GM12878 (cell line): ENCODE measurements around the gene SH2D6. TPM values are rescaled to one million over a fixed set of nuclear protein-coding genes. Genes with fewer than 3 reads are reported as not detected.
A peak's percentile ranks its signal among the peaks of the same experiment; 100 is the strongest.

Source experiments
- ATAC-seq: fragments of 200-7000 bp; cut with Tn5 transposase; 3 replicates; pipeline ENCODE4 v1.9.1; 2020; ENCODE audit warnings: mild to moderate bottlenecking, moderate library complexity
- BruUV-seq: library from RNA; stranded (reverse); fragments of 400-500 nt; replicated peaks from 2 replicates; lab custom pipeline; 2021; lab: Mats Ljungman, UMichigan
- CTCF ChIA-PET: fragments of 300-600 bp; sonication (Branson Sonifier 250); formaldehyde crosslinking; extraction: SDS; loops from one replicate; lab custom pipeline; 2021; ENCODE audit warnings: inconsistent platforms; lab: Yijun Ruan, JAX
- POLR2A ChIA-PET: fragments of 350-600 bp; formaldehyde crosslinking; extraction: SDS; loops from one replicate; lab custom pipeline; 2021; ENCODE audit warnings: inconsistent platforms; lab: Charles Lee
- RAD21 ChIA-PET: fragments of 300-600 bp; sonication (Branson Sonifier 250); formaldehyde crosslinking; loops from one replicate; lab custom pipeline; 2023; ENCODE audit warnings: antibody characterized with exemption; ENCODE audit not compliant: unreplicated experiment; lab: Charles Lee
- SMC1A ChIA-PET: fragments of 300-600 bp; sonication (Branson Sonifier 250); formaldehyde crosslinking; loops from one replicate; lab custom pipeline; 2023; ENCODE audit not compliant: unreplicated experiment, uncharacterized antibody; lab: Charles Lee
- DNase-seq: peaks from one replicate; pipeline ENCODE4 v3.0.0-alpha.2; 2011; ENCODE audit warnings: low read depth, low spot score
- FAIRE-seq: peaks from 3 replicates; lab custom pipeline; 2011; peaks lifted over from hg19 to GRCh38; lab: Jason Lieb, UNC
- H2AFZ ChIP-seq: 2 replicates; pipeline ENCODE4 v1.6.0; 2011; ENCODE audit warnings: low read depth, low read length, control low read depth; ENCODE audit not compliant: control insufficient read depth
- H3K27ac ChIP-seq: 2 replicates; pipeline ENCODE4 v1.5.1; 2011; ENCODE audit warnings: control low read depth; ENCODE audit not compliant: control insufficient read depth, insufficient read depth
- H3K27me3 ChIP-seq, 2 experiments: replicated peaks in 1 of 2; 2 replicates each; pipeline versions ENCODE4 v1.6.0 to v1.6.1; 2011; ENCODE audit warnings: low read length in 1 of 2; ENCODE audit not compliant: control insufficient read depth in 2 of 2, insufficient read depth in 2 of 2
- H3K36me3 ChIP-seq, 2 experiments: 2 replicates each; pipeline ENCODE4 v1.5.1; 2011; ENCODE audit warnings: low read length in 1 of 2; ENCODE audit not compliant: control insufficient read depth in 2 of 2, insufficient read depth in 2 of 2
- H3K4me1 ChIP-seq: 2 replicates; pipeline ENCODE4 v1.6.1; 2011; ENCODE audit warnings: mild to moderate bottlenecking, low read length, moderate library complexity, mixed read lengths; ENCODE audit not compliant: control insufficient read depth, insufficient read depth
- H3K4me2 ChIP-seq: 2 replicates; pipeline ENCODE4 v1.6.0; 2011; ENCODE audit warnings: control low read depth; ENCODE audit not compliant: control insufficient read depth, insufficient read depth
- H3K4me3 ChIP-seq: fragments of 200-600 bp; sonication (generic); 2 replicates; pipeline ENCODE4 v1.5.1; 2016
- H3K79me2 ChIP-seq: 2 replicates; pipeline ENCODE4 v1.6.0; 2011; ENCODE audit warnings: low read length; ENCODE audit not compliant: control insufficient read depth, insufficient read depth
- H3K9ac ChIP-seq: 2 replicates; pipeline ENCODE4 v1.8.0; 2011; ENCODE audit warnings: low read length, control low read depth, mixed read lengths; ENCODE audit not compliant: control insufficient read depth, insufficient read depth
- H3K9me3 ChIP-seq: replicated peaks from 3 replicates; pipeline ENCODE4 v1.5.1; 2011; ENCODE audit warnings: mild to moderate bottlenecking, low read length; ENCODE audit not compliant: control insufficient read depth, insufficient read depth
- H4K20me1 ChIP-seq: 2 replicates; pipeline ENCODE4 v1.6.0; 2011; ENCODE audit not compliant: control insufficient read depth, insufficient read depth
- BHLHE40 ChIP-seq, 2 experiments: fragments of 450-650 bp in 1 of 2; IDR thresholded peaks; 2 replicates each; pipeline ENCODE4 v1.6.1; 2011 to 2017; ENCODE audit warnings: low read depth in 2 of 2, borderline replicate concordance in 1 of 2, improper control_type of control experiment in 1 of 2, low read length in 1 of 2, mild to moderate bottlenecking in 1 of 2
- FOXK2 ChIP-seq: fragments of 450-650 bp; IDR thresholded peaks from 2 replicates; pipeline ENCODE4 v1.6.1; 2017; ENCODE audit warnings: mild to moderate bottlenecking, moderate library complexity
- HDAC2 ChIP-seq: fragments of 200-600 bp; sonication (generic); IDR thresholded peaks from 2 replicates; pipeline ENCODE4 v1.6.1; 2017
- PML ChIP-seq: IDR thresholded peaks from 2 replicates; pipeline ENCODE4 v1.6.1; 2012; ENCODE audit warnings: low read length, inconsistent platforms
- POLR2AphosphoS2 ChIP-seq: IDR thresholded peaks from 2 replicates; pipeline ENCODE4 v1.6.1; 2011; ENCODE audit warnings: low read depth, mild to moderate bottlenecking, low read length, improper control_type of control experiment, moderate library complexity
- SMARCA5 ChIP-seq: fragments of 450-650 bp; IDR thresholded peaks from 2 replicates; pipeline ENCODE4 v1.6.1; 2017; ENCODE audit warnings: mild to moderate bottlenecking
- TBL1XR1 ChIP-seq: IDR thresholded peaks from 2 replicates; pipeline ENCODE4 v1.6.1; 2012; ENCODE audit warnings: low read depth, low read length, improper control_type of control experiment
- YY1 ChIP-seq: IDR thresholded peaks from 2 replicates; pipeline ENCODE4 v1.6.1; 2011; ENCODE audit warnings: low read depth, mild to moderate bottlenecking, low read length
- WGBS: methylation state at CpG from one replicate; pipeline ENCODE4 v1.1.6; 2016; ENCODE audit warnings: low lambda C conversion rate; ENCODE audit not compliant: insufficient replicate concordance, insufficient coverage; ENCODE audit errors: missing lambda C conversion rate; 5-methylcytosine and 5-hydroxymethylcytosine counted together
- in situ Hi-C: fragments of 300-500 bp; cut with MboI; formaldehyde crosslinking; loops from 9 replicates; pipeline ENCODE4 v1.14.3; 2018; ENCODE audit warnings: mixed read lengths
- intact Hi-C: fragments of 100-400 bp; cut with micrococcal nuclease; formaldehyde crosslinking; loops from one replicate; pipeline ENCODE4 v1.14.2; 2022; ENCODE audit not compliant: unreplicated experiment
- polyA plus RNA-seq, 11 experiments: library from polyadenylated mRNA; depleted of rRNA in 4 of 11; unstranded in 6 of 11; stranded (reverse) in 5 of 11; fragments of >200 nt; fragmentation: Nextera tagmentation in 4 of 11; fragmentation: Illumina TruSeq in 1 of 11; extraction: Ambion mirVana in 4 of 11; extraction: Trizol in 1 of 11; gene quantifications; 1 replicate in 1 of 11; 2 replicates in 10 of 11; pipeline versions ENCODE4 v1.2.1 to v1.2.3, GENCODE V29; 2011 to 2016; ENCODE audit warnings: inconsistent platforms in 2 of 11, missing spikeins in 2 of 11, low read depth in 1 of 11
- total RNA-seq, 4 experiments: library from RNA; depleted of rRNA in 3 of 4; stranded (reverse); fragments of >200 nt in 3 of 4; fragmentation: Illumina TruSeq in 1 of 4; extraction: Trizol in 1 of 4; gene quantifications; 2 replicates each; pipeline versions ENCODE4 v1.2.1 to v1.2.3, GENCODE V29; 2013 to 2021
- TF ChIP-seq, protein P1 (sequence below): fragments of 450-650 bp; IDR thresholded peaks from 2 replicates; pipeline ENCODE4 v1.6.1; 2016; ENCODE audit warnings: mild to moderate bottlenecking
- TF ChIP-seq, protein P2 (sequence below): fragments of 450-650 bp; IDR thresholded peaks from 2 replicates; pipeline ENCODE4 v1.6.1; 2017; ENCODE audit warnings: mild to moderate bottlenecking, moderate library complexity
- TF ChIP-seq, protein P3 (sequence below): IDR thresholded peaks from 2 replicates; pipeline ENCODE4 v1.6.1; 2011; ENCODE audit warnings: borderline replicate concordance, low read depth, mild to moderate bottlenecking, moderate library complexity, mixed read lengths, low read length; ENCODE audit not compliant: insufficient read depth; ENCODE audit errors: extremely low read length
- TF ChIP-seq, protein P4 (sequence below): fragments of 150-350 bp; IDR thresholded peaks from 2 replicates; pipeline ENCODE4 v1.6.1; 2014; ENCODE audit warnings: mild to moderate bottlenecking, low read depth, low read length

The SH2D6 gene
- total and polyA plus RNA-seq, 10 of the 15 experiments (the other 5 are each of a cell fraction or from before 2014, with no cell fraction given), result 0.23 to 0.59 (median 0.34) TPM; not detected in 6

DNA sequence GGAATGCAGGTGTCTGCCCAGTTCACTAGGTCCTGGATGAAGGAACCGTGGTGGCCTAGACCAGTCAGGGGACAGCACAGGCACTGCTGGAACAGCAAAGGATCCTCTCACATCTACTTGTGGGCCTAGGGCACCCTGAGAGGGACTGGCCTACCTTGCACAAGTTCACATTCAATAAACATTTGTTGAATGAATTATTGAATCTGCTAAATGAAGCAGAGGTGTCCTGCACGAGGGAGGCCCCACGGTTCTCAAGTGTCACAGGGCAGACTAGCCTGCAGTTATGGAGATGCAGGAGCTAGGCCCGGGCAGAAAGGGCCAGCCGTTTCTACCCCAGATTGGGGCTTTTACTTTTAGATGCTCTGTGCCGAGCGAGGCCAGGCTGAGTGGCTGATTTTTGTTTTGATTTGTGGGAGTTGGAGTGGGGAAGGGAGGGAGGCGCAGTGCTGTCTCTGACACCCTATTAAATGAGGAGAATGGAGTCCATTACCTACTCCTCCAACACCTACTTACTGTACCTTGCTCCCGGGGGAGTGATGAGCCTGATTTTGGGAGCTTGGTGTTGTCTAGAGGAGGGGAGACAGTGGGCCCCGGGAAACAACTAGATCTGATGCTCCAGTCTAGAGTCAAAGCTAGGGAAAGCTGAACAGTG lies 18.4 kb downstream of the SH2D6 start (continued):
- TF ChIP-seq, protein P1, sequence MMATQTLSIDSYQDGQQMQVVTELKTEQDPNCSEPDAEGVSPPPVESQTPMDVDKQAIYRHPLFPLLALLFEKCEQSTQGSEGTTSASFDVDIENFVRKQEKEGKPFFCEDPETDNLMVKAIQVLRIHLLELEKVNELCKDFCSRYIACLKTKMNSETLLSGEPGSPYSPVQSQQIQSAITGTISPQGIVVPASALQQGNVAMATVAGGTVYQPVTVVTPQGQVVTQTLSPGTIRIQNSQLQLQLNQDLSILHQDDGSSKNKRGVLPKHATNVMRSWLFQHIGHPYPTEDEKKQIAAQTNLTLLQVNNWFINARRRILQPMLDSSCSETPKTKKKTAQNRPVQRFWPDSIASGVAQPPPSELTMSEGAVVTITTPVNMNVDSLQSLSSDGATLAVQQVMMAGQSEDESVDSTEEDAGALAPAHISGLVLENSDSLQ, result no peak
- no peak for TF ChIP-seq POLR2AphosphoS2

DNA sequence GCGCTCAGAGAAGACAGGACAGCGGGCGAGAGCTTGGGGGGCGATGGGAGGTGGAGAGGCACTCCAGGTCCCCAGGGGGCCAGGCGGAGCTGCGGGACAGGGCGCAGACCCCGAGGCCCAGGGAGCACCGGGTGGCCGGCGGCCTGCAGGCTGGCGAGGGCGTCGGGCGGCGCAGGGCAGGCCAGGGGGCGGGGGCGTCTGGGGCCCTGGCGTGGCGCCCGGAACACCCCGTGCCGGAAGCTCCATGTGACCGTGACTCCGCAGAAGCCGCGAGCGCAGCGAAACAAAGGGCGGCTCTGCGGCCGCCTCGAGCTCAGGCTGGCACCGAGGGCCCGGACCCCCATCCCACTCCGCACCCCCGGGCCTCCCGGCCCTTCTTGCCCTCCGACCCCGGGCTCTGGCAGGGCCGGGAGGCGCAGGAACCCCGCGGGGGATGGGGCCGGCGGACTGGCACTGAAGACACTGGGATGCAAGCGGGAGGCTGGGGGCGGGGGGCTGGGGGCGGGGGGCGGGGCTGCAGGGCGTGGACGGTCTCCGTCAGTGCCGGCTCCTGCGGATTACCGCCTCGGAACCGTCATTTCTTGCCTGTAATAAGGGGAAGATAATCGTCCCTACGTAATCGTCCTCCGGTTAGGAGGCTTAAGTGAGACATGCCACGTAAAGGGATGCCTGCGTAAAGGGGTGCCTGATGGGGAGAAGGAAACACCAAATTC lies 19.1 kb downstream of the SH2D6 start:
- Histone ChIP-seq H3K27me3 (no peaks in the 10 kb centered on the region), H2AFZ (peak overlapping the region; percentile 87), H3K9ac (peak overlapping the region; percentile 7; the same call in 1 of the 2 replicates), H3K4me3 (peak overlapping the region; percentile 57; the same call in 1 of the 2 replicates), H3K27ac (no peak overlapping the region), H3K4me2 (peak overlapping the region; percentile 70), H4K20me1 (no peaks in the 10 kb centered on the region), H3K36me3 (no peaks in the 10 kb centered on the region), H3K4me1 (peaks cover 8% of the 10 kb centered on the region; the same call in 1 of the 2 replicates), H3K79me2 (no peaks in the 10 kb centered on the region), H3K9me3 (no peaks in the 10 kb centered on the region)
- ChIA-PET RAD21 (interaction anchor here (0.6 to 2.2 kb wide), 6 partner anchors 18 to 1004 kb away, joined by 3 to 16 read pairs (median 6); partner anchors contain the start of genes KDM3A, MAT2A and SH2D6), CTCF (interaction anchor here (0.6 to 1.8 kb wide), 5 partner anchors 16 to 310 kb away, joined by 3 to 8 read pairs (median 3); no protein-coding TSS in a partner anchor), POLR2A (interaction anchor here (0.8 to 2.4 kb wide), 6 partner anchors 9 to 121 kb away, joined by 5 to 11 read pairs (median 6); partner anchors contain the start of genes MAT2A and SH2D6), SMC1A (interaction anchor here (0.6 to 3.2 kb wide), 5 partner anchors 18 to 1267 kb away, joined by 3 to 18 read pairs (median 4); partner anchors contain the start of gene MAT2A)
- intact Hi-C loops, result no loop called here
- no peak for DNase-seq
- ATAC-seq, result peak; percentile 94
- under 1% methylated on average over 37 of the region's 64 CpGs for WGBS
- BruUV-seq, result no TSS peak
- peak; percentile 18 for FAIRE-seq
- in situ Hi-C loops, result no loop called here
- no peak for TF ChIP-seq PML
- TF ChIP-seq, protein P2, sequence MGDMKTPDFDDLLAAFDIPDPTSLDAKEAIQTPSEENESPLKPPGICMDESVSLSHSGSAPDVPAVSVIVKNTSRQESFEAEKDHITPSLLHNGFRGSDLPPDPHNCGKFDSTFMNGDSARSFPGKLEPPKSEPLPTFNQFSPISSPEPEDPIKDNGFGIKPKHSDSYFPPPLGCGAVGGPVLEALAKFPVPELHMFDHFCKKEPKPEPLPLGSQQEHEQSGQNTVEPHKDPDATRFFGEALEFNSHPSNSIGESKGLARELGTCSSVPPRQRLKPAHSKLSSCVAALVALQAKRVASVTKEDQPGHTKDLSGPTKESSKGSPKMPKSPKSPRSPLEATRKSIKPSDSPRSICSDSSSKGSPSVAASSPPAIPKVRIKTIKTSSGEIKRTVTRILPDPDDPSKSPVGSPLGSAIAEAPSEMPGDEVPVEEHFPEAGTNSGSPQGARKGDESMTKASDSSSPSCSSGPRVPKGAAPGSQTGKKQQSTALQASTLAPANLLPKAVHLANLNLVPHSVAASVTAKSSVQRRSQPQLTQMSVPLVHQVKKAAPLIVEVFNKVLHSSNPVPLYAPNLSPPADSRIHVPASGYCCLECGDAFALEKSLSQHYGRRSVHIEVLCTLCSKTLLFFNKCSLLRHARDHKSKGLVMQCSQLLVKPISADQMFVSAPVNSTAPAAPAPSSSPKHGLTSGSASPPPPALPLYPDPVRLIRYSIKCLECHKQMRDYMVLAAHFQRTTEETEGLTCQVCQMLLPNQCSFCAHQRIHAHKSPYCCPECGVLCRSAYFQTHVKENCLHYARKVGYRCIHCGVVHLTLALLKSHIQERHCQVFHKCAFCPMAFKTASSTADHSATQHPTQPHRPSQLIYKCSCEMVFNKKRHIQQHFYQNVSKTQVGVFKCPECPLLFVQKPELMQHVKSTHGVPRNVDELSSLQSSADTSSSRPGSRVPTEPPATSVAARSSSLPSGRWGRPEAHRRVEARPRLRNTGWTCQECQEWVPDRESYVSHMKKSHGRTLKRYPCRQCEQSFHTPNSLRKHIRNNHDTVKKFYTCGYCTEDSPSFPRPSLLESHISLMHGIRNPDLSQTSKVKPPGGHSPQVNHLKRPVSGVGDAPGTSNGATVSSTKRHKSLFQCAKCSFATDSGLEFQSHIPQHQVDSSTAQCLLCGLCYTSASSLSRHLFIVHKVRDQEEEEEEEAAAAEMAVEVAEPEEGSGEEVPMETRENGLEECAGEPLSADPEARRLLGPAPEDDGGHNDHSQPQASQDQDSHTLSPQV, result no peak
- TF ChIP-seq, protein P3, sequence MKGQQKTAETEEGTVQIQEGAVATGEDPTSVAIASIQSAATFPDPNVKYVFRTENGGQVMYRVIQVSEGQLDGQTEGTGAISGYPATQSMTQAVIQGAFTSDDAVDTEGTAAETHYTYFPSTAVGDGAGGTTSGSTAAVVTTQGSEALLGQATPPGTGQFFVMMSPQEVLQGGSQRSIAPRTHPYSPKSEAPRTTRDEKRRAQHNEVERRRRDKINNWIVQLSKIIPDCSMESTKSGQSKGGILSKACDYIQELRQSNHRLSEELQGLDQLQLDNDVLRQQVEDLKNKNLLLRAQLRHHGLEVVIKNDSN, result peak; percentile 81
- TF ChIP-seq, protein P4, sequence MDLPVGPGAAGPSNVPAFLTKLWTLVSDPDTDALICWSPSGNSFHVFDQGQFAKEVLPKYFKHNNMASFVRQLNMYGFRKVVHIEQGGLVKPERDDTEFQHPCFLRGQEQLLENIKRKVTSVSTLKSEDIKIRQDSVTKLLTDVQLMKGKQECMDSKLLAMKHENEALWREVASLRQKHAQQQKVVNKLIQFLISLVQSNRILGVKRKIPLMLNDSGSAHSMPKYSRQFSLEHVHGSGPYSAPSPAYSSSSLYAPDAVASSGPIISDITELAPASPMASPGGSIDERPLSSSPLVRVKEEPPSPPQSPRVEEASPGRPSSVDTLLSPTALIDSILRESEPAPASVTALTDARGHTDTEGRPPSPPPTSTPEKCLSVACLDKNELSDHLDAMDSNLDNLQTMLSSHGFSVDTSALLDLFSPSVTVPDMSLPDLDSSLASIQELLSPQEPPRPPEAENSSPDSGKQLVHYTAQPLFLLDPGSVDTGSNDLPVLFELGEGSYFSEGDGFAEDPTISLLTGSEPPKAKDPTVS, result no peak
- TF ChIP-seq YY1, result 0 out of 2 replicates have a peak, but pooled peaks have one; percentile 36
- peak; percentile 66; the same call in 1 of the 2 replicates for TF ChIP-seq SMARCA5
- peak; percentile 87 to 95 for TF ChIP-seq BHLHE40 (IDR thresholded peaks at IDR 0.05; ENCODE audit: borderline replicate concordance in 1 of 2, low read depth in 2 of 2, low read length in 1 of 2)
- TF ChIP-seq TBL1XR1, result no peak
- no peak for TF ChIP-seq HDAC2
- no peak for TF ChIP-seq FOXK2
